K562 (cell line): ENCODE data around the gene USH1G. TPM values are rescaled to one million over a fixed set of nuclear protein-coding genes. Genes with fewer than 3 reads are reported as not detected.
A peak's percentile ranks its signal among the peaks of the same experiment; 100 is the strongest.

ENCODE experiments used
- CLOCK ChIP-seq: fragments of 250-450 bp; sonication (Bioruptor Pico); IDR thresholded peaks from 2 replicates; pipeline ENCODE4 v1.4.0; 2020; ENCODE audit warnings: mild to moderate bottlenecking, moderate library complexity, borderline replicate concordance
- GTF2E2 ChIP-seq: fragments of 200-800 bp; sonication (Bioruptor generic); IDR thresholded peaks from 2 replicates; pipeline ENCODE4 v1.6.1; 2016; ENCODE audit warnings: missing genetic modification characterization, missing compliant biosample characterization
- MXI1 ChIP-seq: IDR thresholded peaks from 2 replicates; pipeline ENCODE4 v1.6.1; 2011; ENCODE audit warnings: low read depth, mild to moderate bottlenecking, improper control_type of control experiment, low read length
- STAT6 ChIP-seq: sonication (generic); formaldehyde crosslinking; IDR thresholded peaks from 2 replicates; pipeline ENCODE4 v1.8.1; 2023; ENCODE audit warnings: mild to moderate bottlenecking, missing genetic modification reagents
- TFAP4 ChIP-seq: sonication (generic); formaldehyde crosslinking; IDR thresholded peaks from 2 replicates; pipeline ENCODE4 v1.8.0; 2022; ENCODE audit warnings: missing genetic modification reagents, mild to moderate bottlenecking, moderate library complexity, borderline replicate concordance
- ZNF79 ChIP-seq: fragments of 250-450 bp; sonication (Bioruptor Pico); IDR thresholded peaks from 2 replicates; pipeline ENCODE4 v1.4.0; 2020; ENCODE audit warnings: low read depth, mild to moderate bottlenecking, moderate library complexity
- polyA plus RNA-seq, 8 experiments: library from polyadenylated mRNA; depleted of rRNA in 4 of 8; stranded (reverse) in 5 of 8; unstranded in 3 of 8; fragments of >200 nt; fragmentation: Nextera tagmentation in 2 of 8; fragmentation: Illumina TruSeq in 1 of 8; extraction: Ambion mirVana in 2 of 8; extraction: Trizol in 1 of 8; gene quantifications; 2 replicates each; pipeline versions ENCODE4 v1.2.1 to v1.2.3, GENCODE V29; 2011 to 2014; ENCODE audit warnings: inconsistent platforms in 1 of 8, missing spikeins in 1 of 8
- total RNA-seq, 7 experiments: library from RNA; depleted of rRNA in 6 of 7; stranded (reverse); fragments of >200 nt in 6 of 7; fragmentation: Illumina TruSeq in 2 of 7; extraction: Trizol in 2 of 7; gene quantifications; 2 replicates each; pipeline versions ENCODE4 v1.2.1 to v1.2.3, GENCODE V29; 2011 to 2021; ENCODE audit warnings: low replicate concordance in 1 of 7

The USH1G gene
- total and polyA plus RNA-seq, 9 of the 15 experiments (the other 6 are each of a cell fraction or from before 2014, with no cell fraction given) = 0.22 to 1.00 (median 0.64) TPM; not detected in 2

GRCh38 chr17:74959826-74960515 lies 36.9 kb upstream of the USH1G start (continued):
- no peak for TF ChIP-seq TFAP4 (CRISPR knock-in tag)
- TF ChIP-seq ZNF79 (CRISPR knock-in tag) = no peak
- TF ChIP-seq CLOCK (CRISPR knock-in tag) = no peak
- TF ChIP-seq GTF2E2 = no peak
- TF ChIP-seq STAT6 (CRISPR knock-in tag) = no peak
- peak; percentile 75 for TF ChIP-seq MXI1
